MCF 10A (cell line): ENCODE measurements around the gene SMIM21. TPM values are rescaled to one million over a fixed set of nuclear protein-coding genes. Genes with fewer than 3 reads are reported as not detected.

Experiments
- Bru-seq: library from RNA; stranded (reverse); fragments of 400-500 nt; gene quantifications from one replicate; lab custom pipeline; 2021; lab: Mats Ljungman, UMichigan
- BruChase-seq, 2 experiments: library from RNA; stranded (reverse); fragments of 400-500 nt; gene quantifications; one replicate each; lab custom pipeline; 2021; lab: Mats Ljungman, UMichigan
- BruUV-seq: library from RNA; stranded (reverse); fragments of 400-500 nt; replicated peaks from 2 replicates; lab custom pipeline; 2021; lab: Mats Ljungman, UMichigan
- CTCF ChIA-PET: fragments of 300-600 bp; sonication (Branson Sonifier 250); formaldehyde crosslinking; extraction: SDS; loops from one replicate; lab custom pipeline; 2021; ENCODE audit warnings: antibody characterized with exemption, inconsistent platforms; lab: Yijun Ruan, JAX
- POLR2A ChIA-PET: fragments of 300-600, 350-650 bp; sonication (Branson Sonifier 250); formaldehyde crosslinking; extraction: SDS; loops from one replicate; lab custom pipeline; 2020; ENCODE audit warnings: antibody characterized with exemption, inconsistent platforms; lab: Yijun Ruan, JAX
- DNase-seq: peaks from one replicate; pipeline ENCODE4 v3.0.0-alpha.2; 2018; ENCODE audit not compliant: unreplicated experiment
- H3K27ac Mint-ChIP-seq: one replicate; pipeline ENCODE4 v1.8.0; 2022; ENCODE audit warnings: mild to moderate bottlenecking, low read depth, mixed read lengths; ENCODE audit not compliant: unreplicated experiment
- H3K27me3 Mint-ChIP-seq: one replicate; pipeline ENCODE4 v1.8.0; 2022; ENCODE audit warnings: mixed read lengths; ENCODE audit not compliant: insufficient read depth, unreplicated experiment
- H3K36me3 Mint-ChIP-seq: one replicate; pipeline ENCODE4 v1.8.0; 2022; ENCODE audit warnings: mild to moderate bottlenecking, moderate library complexity, mixed read lengths; ENCODE audit not compliant: insufficient read depth, unreplicated experiment
- H3K4me1 Mint-ChIP-seq: one replicate; pipeline ENCODE4 v1.8.0; 2022; ENCODE audit warnings: mixed read lengths; ENCODE audit not compliant: insufficient read depth, unreplicated experiment
- H3K4me3 Mint-ChIP-seq: one replicate; pipeline ENCODE4 v1.8.0; 2022; ENCODE audit warnings: mild to moderate bottlenecking, moderate library complexity, mixed read lengths; ENCODE audit not compliant: unreplicated experiment
- H3K9me3 Mint-ChIP-seq: one replicate; pipeline ENCODE4 v1.8.0; 2022; ENCODE audit warnings: mixed read lengths; ENCODE audit not compliant: unreplicated experiment
- CTCF ChIP-seq: fragments of 200-600 bp; IDR thresholded peaks from one replicate; pipeline ENCODE4 v1.8.0; 2022; ENCODE audit warnings: antibody characterized with exemption, mild to moderate bottlenecking; ENCODE audit not compliant: unreplicated experiment
- intact Hi-C: fragments of 100-400 bp; cut with micrococcal nuclease; formaldehyde crosslinking; loops from 2 replicates; pipeline ENCODE4 v1.14.1; 2022
- long read RNA-seq: library from polyadenylated mRNA; stranded (forward); transcript quantifications from one replicate; pipeline ENCODE4 v2.0.0, GENCODE V29; 2022
- total RNA-seq: library from RNA; stranded (reverse); gene quantifications from 2 replicates; pipeline ENCODE4 v1.2.3, GENCODE V29; 2022

The SMIM21 gene
- total RNA-seq (not detected in 2 replicates), Bru-seq, nascent RNA (not detected), BruChase-seq, experiment 1, labeled RNA remaining after a 6-hour chase (not detected), BruChase-seq, experiment 2, labeled RNA remaining after a 2-hour chase (not detected)
- long read RNA-seq: 0 reads

DNA sequence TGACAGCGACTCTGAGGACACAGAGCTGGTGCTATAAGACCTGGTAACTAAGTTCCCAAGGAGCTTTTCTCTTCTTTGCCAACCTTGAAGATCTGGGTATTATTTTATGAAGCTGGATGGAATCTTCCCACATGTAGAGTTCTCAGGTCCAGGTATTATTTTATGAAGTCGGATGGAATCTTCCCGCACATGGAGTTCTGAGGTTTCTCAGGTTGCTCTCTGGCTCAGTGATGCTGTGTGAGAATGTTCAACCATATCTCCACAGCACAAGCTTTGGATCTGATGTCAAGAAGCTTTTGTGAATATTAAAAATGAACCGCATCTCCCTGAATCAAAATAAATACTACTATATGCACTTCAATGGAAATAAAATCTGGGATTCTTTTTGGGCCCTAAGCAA lies at the start of gene SMIM21:
SMIM21 (minus strand) TSS at position 101 of the 400 bp plus-strand sequence. CDS start 140 bp downstream, outside the sequence.
- Mint-ChIP-seq H3K9me3 (no peaks in the 10 kb centered on the region), H3K4me3 (no peak within 1 kb of the TSS), H3K27me3 (no peaks in the 10 kb centered on the region), H3K4me1 (no peaks in the 10 kb centered on the region), H3K27ac (no peak within 1 kb of the TSS), H3K36me3 (no peaks in the 10 kb centered on the region)
- no peak for TF ChIP-seq CTCF
- BruUV-seq: no TSS peak
- intact Hi-C loops: no loop called here
- no peak for DNase-seq
- ChIA-PET CTCF (no interaction called here), POLR2A (interaction anchor here (0.6 kb wide), 1 partner anchor 439 kb away, joined by 3 read pairs; no protein-coding TSS in a partner anchor)

- Mint-ChIP-seq H3K36me3 (no peaks in the 10 kb centered on the region), H3K27me3 (no peaks in the 10 kb centered on the region), H3K9me3 (no peaks in the 10 kb centered on the region), H3K27ac (no peak overlapping the region), H3K4me3 (no peak overlapping the region), H3K4me1 (peaks cover 23% of the 10 kb centered on the region)
- intact Hi-C loops: loop anchor here (5.0 kb wide), 2 partner anchors 228 to 872 kb away; no protein-coding TSS in a partner anchor
- TF ChIP-seq CTCF: no peak
- peak; percentile 70 for DNase-seq
- ChIA-PET POLR2A (interaction anchor here (0.7 to 1.4 kb wide), 4 partner anchors 188 to 754 kb away, joined by 3 to 6 read pairs (median 4); partner anchors contain the start of gene TSHZ1), CTCF (interaction anchor here (0.6 to 1.4 kb wide), 9 partner anchors 9 to 1006 kb away, joined by 3 to 6 read pairs (median 4); no protein-coding TSS in a partner anchor)
- no TSS peak for BruUV-seq
These were observed 47.7 kb upstream of the SMIM21 start for GRCh38 chr18:75475228-75475627.

DNA sequence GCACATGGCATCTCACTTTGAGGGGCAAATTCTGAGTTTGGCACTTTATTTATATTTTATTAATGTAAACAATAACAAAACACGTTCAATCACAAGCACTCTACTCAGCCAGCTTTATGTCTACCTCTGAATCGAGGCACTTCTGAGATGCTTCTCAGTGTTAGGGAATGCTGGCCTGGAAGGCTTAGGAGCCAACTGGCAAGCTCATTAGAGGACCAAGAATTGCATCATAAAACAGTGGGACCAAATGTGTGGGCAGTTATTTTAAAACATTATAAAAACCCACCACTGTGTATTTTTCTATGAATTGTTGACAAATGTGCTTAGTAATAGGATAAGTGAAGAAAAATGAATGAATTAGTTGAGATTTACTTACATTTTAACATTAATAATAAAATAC lies 46.8 kb upstream of the SMIM21 start:
- intact Hi-C loops: no loop called here
- POLR2A ChIA-PET: no interaction called here

More for the DNA sequence above, 46.8 kb upstream of the SMIM21 start:
- no peak for DNase-seq
- H3K4me3 Mint-ChIP-seq: no peak overlapping the region
- CTCF ChIA-PET: interaction anchor here (1.4 kb wide), 1 partner anchor 55 kb away, joined by 6 read pairs; no protein-coding TSS in a partner anchor
- no peak overlapping the region for H3K27ac Mint-ChIP-seq
- no TSS peak for BruUV-seq
- no peaks in the 10 kb centered on the region for H3K36me3 Mint-ChIP-seq
- no peaks in the 10 kb centered on the region for H3K9me3 Mint-ChIP-seq
- no peak for TF ChIP-seq CTCF
- no peaks in the 10 kb centered on the region for H3K27me3 Mint-ChIP-seq
- peaks cover 29% of the 10 kb centered on the region for H3K4me1 Mint-ChIP-seq
